NOMO-1 treated with dmso at 0.1 percent for 144 hours (cell line): ENCODE measurements around the gene PCSK2.

Experiments
- DNase-seq: peaks from one replicate; lab custom pipeline; 2025; ENCODE audit not compliant: unreplicated experiment; lab: John Stamatoyannopoulos, UW

The PCSK2 gene

GRCh38 chr20:17530153-17530552 is 303.3 kb downstream of the PCSK2 start:
- DNase-seq: no peak

- no peak for DNase-seq
Observed at GRCh38 chr20:17530716-17531664, 304.1 kb downstream of the PCSK2 start, which contains the start of gene BFSP1. BFSP1 (minus strand) TSS chr20:17531379; CDS start chr20:17531329, 50 bp downstream.

- DNase-seq: no peak
Observed at GRCh38 chr20:17531665-17532025, 304.8 kb downstream of the PCSK2 start.

GRCh38 chr20:17533396-17533795 is 306.6 kb downstream of the PCSK2 start:
- peak; percentile 13 for DNase-seq

- no peak for DNase-seq
Observed at GRCh38 chr20:17534077-17534476, 307.2 kb downstream of the PCSK2 start.
